ENCODE measurements around the gene ALS2. TPM values are rescaled to one million over a fixed set of nuclear protein-coding genes. Genes with fewer than 3 reads are reported as not detected.

The ALS2 gene
- 32.7 and 36.4 TPM in 2 replicates for total RNA-seq (ENCODE audit: low replicate concordance)
- long read RNA-seq, transcript ALS2-206 (4 exons, 2,677 nt) = major isoform, 20 of 44 reads
- long read RNA-seq, partial matches to known transcripts = 11 of 44 reads
- long read RNA-seq, other reads (novel, unspliced or antisense) = 11 of 44 reads

DNA sequence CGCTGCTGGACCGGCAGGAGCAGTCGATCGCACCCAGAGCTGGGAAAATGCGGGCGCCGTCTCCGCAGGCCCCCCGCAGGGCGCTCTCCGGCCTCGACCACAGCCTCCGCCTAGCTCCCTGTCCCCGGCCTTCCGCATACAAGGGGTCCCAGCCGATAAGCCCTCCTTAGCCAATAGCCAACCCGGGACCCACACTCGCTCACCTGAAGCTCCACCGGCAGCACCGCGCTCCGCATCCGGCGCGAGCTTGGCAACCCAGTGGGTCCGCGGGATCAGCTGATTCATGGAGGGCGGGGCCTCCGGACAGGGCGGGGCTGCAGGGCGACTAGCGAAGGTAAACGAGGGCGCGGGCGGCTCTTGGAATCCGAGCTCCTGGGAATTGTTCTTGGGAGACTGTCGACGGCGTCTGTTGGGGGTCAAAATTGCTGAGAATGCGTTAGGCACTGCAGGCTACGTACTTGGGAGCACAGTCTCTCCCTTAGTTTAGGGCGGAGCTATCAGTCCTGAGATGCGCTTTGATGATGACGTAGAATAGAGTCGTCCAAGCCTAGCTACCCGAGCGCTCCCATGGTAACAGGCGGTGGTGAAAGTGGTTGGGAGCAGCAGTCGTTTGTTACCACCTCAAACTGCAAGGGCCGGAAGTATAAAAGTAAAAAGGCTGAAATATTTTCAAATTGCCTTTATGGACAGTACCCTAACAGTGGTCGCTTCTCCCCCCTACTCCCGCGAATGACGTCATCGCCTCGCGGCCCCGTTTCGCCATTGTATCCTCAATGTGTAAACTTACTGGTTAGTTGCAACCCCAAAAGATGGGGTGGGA, at the start of gene ALS2:
TSS of gene ALS2 (minus strand) at position 260 of the 820 bp plus-strand sequence. CDS start 12,048 bp downstream, outside the sequence.
- TF ChIP-seq, protein P1, sequence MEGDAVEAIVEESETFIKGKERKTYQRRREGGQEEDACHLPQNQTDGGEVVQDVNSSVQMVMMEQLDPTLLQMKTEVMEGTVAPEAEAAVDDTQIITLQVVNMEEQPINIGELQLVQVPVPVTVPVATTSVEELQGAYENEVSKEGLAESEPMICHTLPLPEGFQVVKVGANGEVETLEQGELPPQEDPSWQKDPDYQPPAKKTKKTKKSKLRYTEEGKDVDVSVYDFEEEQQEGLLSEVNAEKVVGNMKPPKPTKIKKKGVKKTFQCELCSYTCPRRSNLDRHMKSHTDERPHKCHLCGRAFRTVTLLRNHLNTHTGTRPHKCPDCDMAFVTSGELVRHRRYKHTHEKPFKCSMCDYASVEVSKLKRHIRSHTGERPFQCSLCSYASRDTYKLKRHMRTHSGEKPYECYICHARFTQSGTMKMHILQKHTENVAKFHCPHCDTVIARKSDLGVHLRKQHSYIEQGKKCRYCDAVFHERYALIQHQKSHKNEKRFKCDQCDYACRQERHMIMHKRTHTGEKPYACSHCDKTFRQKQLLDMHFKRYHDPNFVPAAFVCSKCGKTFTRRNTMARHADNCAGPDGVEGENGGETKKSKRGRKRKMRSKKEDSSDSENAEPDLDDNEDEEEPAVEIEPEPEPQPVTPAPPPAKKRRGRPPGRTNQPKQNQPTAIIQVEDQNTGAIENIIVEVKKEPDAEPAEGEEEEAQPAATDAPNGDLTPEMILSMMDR (conservative IDR thresholded peaks at IDR 0.05) = no peak
- H3K9me3 Mint-ChIP-seq = no peaks in the 10 kb centered on the region
- peak within 1 kb of the TSS; percentile 95 for H3K27ac Mint-ChIP-seq
- H3K4me3 Mint-ChIP-seq = peak within 1 kb of the TSS; percentile 96
- H3K27me3 Mint-ChIP-seq = peaks cover 6% of the 10 kb centered on the region
- H3K4me1 Mint-ChIP-seq (ENCODE audit: unreplicated experiment) = peaks cover 37% of the 10 kb centered on the region
- H3K36me3 Mint-ChIP-seq = no peaks in the 10 kb centered on the region
- peak; percentile 98 for DNase-seq (ENCODE audit: extremely low spot score, unreplicated experiment)

DNA sequence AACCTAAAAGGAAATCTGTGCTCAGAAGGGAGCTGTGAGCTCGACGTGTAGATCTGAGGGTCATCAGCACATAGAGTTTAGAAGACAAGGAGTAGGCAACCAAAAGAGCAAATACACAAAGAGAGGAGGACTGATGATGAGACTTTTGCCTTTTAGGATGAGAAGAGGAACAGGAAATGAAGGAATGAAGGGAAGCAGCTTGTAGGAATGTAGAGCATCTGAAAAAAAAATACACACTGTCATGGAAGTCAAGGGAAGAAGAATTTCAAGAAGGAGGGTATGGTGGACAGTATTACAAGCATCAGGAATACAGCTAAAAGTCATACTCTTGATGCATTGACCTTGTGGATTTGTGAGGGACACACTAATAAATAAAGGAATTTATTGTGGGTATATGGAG, 47.5 kb upstream of the ALS2 start:
- TF ChIP-seq, protein P1 (conservative IDR thresholded peaks at IDR 0.05) = no peak
- Mint-ChIP-seq H3K4me3 (no peak overlapping the region), H3K9me3 (peaks cover 16% of the 10 kb centered on the region), H3K36me3 (no peaks in the 10 kb centered on the region), H3K27ac (no peak overlapping the region), H3K4me1 (ENCODE audit: unreplicated experiment) (no peaks in the 10 kb centered on the region), H3K27me3 (no peaks in the 10 kb centered on the region)
- DNase-seq (ENCODE audit: extremely low spot score, unreplicated experiment) = no peak

DNA sequence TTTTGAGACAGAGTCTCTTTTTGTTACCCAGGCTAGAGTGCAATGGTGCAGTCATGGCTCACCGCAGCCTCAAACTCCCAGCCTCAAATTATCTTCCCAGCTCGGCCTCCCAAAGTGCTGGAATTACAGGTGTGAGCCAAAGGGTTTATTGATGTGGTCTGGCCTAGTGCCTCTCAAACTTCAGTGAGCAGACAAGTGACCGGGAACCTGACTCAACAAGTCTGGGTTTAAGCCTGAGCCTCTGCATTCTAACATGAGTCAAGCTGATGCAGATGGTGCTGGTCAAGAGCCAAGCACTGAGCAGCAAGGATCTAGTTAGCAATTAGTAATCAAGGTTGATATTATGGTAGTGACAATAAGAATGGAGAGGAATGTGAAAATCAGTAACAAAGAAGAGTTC, 46.9 kb upstream of the ALS2 start:
- TF ChIP-seq, protein P1 (conservative IDR thresholded peaks at IDR 0.05) = no peak
- Mint-ChIP-seq H3K4me1 (ENCODE audit: unreplicated experiment) (peaks cover 2% of the 10 kb centered on the region), H3K4me3 (no peak overlapping the region), H3K27ac (no peak overlapping the region), H3K36me3 (no peaks in the 10 kb centered on the region), H3K27me3 (no peaks in the 10 kb centered on the region), H3K9me3 (peaks cover 16% of the 10 kb centered on the region)
- DNase-seq (ENCODE audit: extremely low spot score, unreplicated experiment) = no peak

DNA sequence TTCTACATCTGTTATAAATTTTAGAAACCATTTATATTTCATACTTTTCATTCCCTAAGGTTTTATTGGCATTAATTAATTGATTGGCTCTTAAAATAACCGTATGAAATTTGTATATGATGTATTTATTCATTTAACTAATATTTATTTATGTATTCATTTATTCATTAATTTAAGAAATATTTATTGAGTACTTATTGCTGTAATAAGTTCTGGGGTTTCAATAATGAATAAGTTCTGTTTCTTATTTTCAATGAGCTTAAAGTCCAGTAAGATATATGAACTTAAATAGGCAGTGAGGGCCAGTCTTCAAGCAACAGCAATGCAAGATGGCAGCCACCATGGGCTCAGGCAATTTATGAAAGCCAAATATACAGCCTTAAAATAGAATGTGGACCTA, 43.5 kb upstream of the ALS2 start:
- Mint-ChIP-seq H3K4me1 (ENCODE audit: unreplicated experiment) (peaks cover 18% of the 10 kb centered on the region), H3K27me3 (no peaks in the 10 kb centered on the region), H3K36me3 (no peaks in the 10 kb centered on the region), H3K27ac (no peak overlapping the region), H3K4me3 (no peak overlapping the region), H3K9me3 (peaks cover 18% of the 10 kb centered on the region)
- DNase-seq (ENCODE audit: extremely low spot score, unreplicated experiment) = no peak
- TF ChIP-seq, protein P1 (conservative IDR thresholded peaks at IDR 0.05) = no peak

DNA sequence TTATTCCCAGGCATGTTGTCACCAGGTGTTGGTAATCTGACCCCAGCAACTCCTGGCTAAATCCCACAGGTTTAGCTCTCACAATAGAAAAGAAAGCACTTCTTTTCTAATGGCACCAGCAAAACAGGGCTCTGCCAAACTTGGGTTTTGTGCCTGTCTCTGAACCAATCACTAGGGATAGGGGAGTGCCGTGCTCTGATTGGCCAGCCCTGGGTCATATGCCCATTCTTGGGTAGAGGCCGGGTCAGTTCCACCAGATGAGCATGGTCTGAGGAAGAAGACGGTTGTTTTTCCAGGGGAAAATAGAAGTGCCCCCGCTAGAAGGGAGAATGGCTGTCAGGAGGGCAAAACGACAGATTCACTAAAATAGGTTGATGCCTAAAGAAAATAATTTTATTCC, 40.3 kb upstream of the ALS2 start:
- peaks cover 18% of the 10 kb centered on the region for H3K4me1 Mint-ChIP-seq (ENCODE audit: unreplicated experiment)
- no peak for DNase-seq (ENCODE audit: extremely low spot score, unreplicated experiment)
- H3K27me3 Mint-ChIP-seq = no peaks in the 10 kb centered on the region
- H3K27ac Mint-ChIP-seq = no peak overlapping the region
- TF ChIP-seq, protein P1 (conservative IDR thresholded peaks at IDR 0.05) = no peak
- H3K4me3 Mint-ChIP-seq = no peak overlapping the region
- H3K36me3 Mint-ChIP-seq = no peaks in the 10 kb centered on the region
- peaks cover 11% of the 10 kb centered on the region for H3K9me3 Mint-ChIP-seq

Measured in type B pancreatic cell (in vitro differentiated cells).